HCT116 (cell line): ENCODE measurements around the gene VPS35L.

Experiments
- CBX3 ChIP-seq: IDR thresholded peaks from 2 replicates; pipeline ENCODE4 v1.6.1; 2012; ENCODE audit warnings: low read depth
- CEBPB ChIP-seq: IDR thresholded peaks from 2 replicates; pipeline ENCODE4 v1.6.1; 2012; ENCODE audit warnings: low read depth
- CTCF ChIP-seq, 3 experiments: fragments of 200-600 bp in 1 of 3; sonication (generic) in 1 of 3; IDR thresholded peaks in 2 of 3; conservative IDR thresholded peaks in 1 of 3; 2 replicates each; pipeline ENCODE4 v1.5.1; 2012 to 2017; ENCODE audit warnings: low read depth in 2 of 3, low read length in 2 of 3, antibody characterized with exemption in 1 of 3, borderline replicate concordance in 1 of 3, control low read depth in 1 of 3, mild to moderate bottlenecking in 1 of 3, mixed read lengths in 1 of 3, mixed run types in 1 of 3, moderate library complexity in 1 of 3; ENCODE audit not compliant: insufficient read depth in 1 of 3
- ELF1 ChIP-seq: IDR thresholded peaks from 2 replicates; pipeline ENCODE4 v1.6.1; 2012; ENCODE audit warnings: low read depth, borderline replicate concordance
- EZH2 ChIP-seq: fragments of 200-600 bp; sonication (generic); IDR thresholded peaks from 2 replicates; pipeline ENCODE4 v1.6.1; 2017; ENCODE audit warnings: antibody characterized with exemption, mixed run types
- FOSL1 ChIP-seq: IDR thresholded peaks from 2 replicates; pipeline ENCODE4 v1.6.1; 2012; ENCODE audit warnings: low read depth
- JUND ChIP-seq: IDR thresholded peaks from 2 replicates; pipeline ENCODE4 v1.6.1; 2012
- MAX ChIP-seq: IDR thresholded peaks from 2 replicates; pipeline ENCODE4 v1.6.1; 2012
- RAD21 ChIP-seq: IDR thresholded peaks from 2 replicates; pipeline ENCODE4 v1.6.1; 2012; ENCODE audit warnings: low read depth, mild to moderate bottlenecking
- ZBTB33 ChIP-seq: IDR thresholded peaks from 2 replicates; pipeline ENCODE4 v1.6.1; 2011; ENCODE audit warnings: mild to moderate bottlenecking, low read length, moderate library complexity; ENCODE audit not compliant: insufficient replicate concordance; ENCODE audit errors: extremely low read depth
- ZNF274 ChIP-seq: fragments of 200-500 bp; sonication (Bioruptor generic); IDR thresholded peaks from 2 replicates; pipeline ENCODE4 v1.6.1; 2014; ENCODE audit warnings: mild to moderate bottlenecking, low read depth, low read length, inconsistent platforms

GRCh38 chr16:19532601-19533000, 22.9 kb upstream of the VPS35L start:
- TF ChIP-seq EZH2 (no peak), CTCF (IDR thresholded peaks at IDR 0.05 in 2 of 3, conservative IDR thresholded peaks at IDR 0.05 in 1 of 3; ENCODE audit: borderline replicate concordance in 1 of 3, insufficient read depth in 1 of 3, low read depth in 2 of 3, low read length in 2 of 3) (no peak), CEBPB (no peak), FOSL1 (no peak), ZBTB33 (no peak), ELF1 (no peak), RAD21 (no peak), ZNF274 (no peak), CBX3 (no peak), JUND (no peak), MAX (no peak)
